CD14-positive monocyte (primary cell): Measurements from ENCODE around the gene CBLN4. TPM values are rescaled to one million over a fixed set of nuclear protein-coding genes. Genes with fewer than 3 reads are reported as not detected.

Source experiments
- DNase-seq, 3 donors: peaks; one replicate each; pipeline ENCODE4 v3.0.0-alpha.2; 2011 to 2022
- H2AFZ ChIP-seq: 2 replicates; pipeline ENCODE4 v1.6.0; 2012; ENCODE audit warnings: mild to moderate bottlenecking, low read depth, low read length, inconsistent platforms; ENCODE audit not compliant: insufficient read depth, poor library complexity, severe bottlenecking
- H3K27ac ChIP-seq, 2 donors: 1 replicate in 1 of 2; 2 replicates in 1 of 2; pipeline ENCODE4 v1.5.1; 2012 to 2013; ENCODE audit warnings: low read length in 2 of 2, control low read depth in 1 of 2, inconsistent platforms in 1 of 2, low read depth in 1 of 2, mild to moderate bottlenecking in 1 of 2
- H3K27me3 ChIP-seq, 2 donors: one replicate each; pipeline versions ENCODE4 v1.6.0 to v1.6.1; 2011 to 2013; ENCODE audit warnings: low read length in 2 of 2; ENCODE audit not compliant: control insufficient read depth in 2 of 2, insufficient read depth in 2 of 2
- H3K36me3 ChIP-seq, 2 donors: replicated peaks in 1 of 2; 1 replicate in 1 of 2; 2 replicates in 1 of 2; pipeline versions ENCODE4 v1.5.1 to v1.6.1; 2012 to 2013; ENCODE audit warnings: low read length in 2 of 2, control low read depth in 1 of 2, inconsistent platforms in 1 of 2, mild to moderate bottlenecking in 1 of 2; ENCODE audit not compliant: insufficient read depth in 2 of 2, control insufficient read depth in 1 of 2
- H3K4me1 ChIP-seq, 2 donors: 1 replicate in 1 of 2; 2 replicates in 1 of 2; pipeline versions ENCODE4 v1.5.1 to v1.6.1; 2012 to 2013; ENCODE audit warnings: low read length in 2 of 2, control low read depth in 1 of 2, inconsistent platforms in 1 of 2, mild to moderate bottlenecking in 1 of 2, moderate library complexity in 1 of 2; ENCODE audit not compliant: insufficient read depth in 2 of 2, control insufficient read depth in 1 of 2
- H3K4me2 ChIP-seq: replicated peaks from 2 replicates; pipeline ENCODE3; 2012; ENCODE audit warnings: low read length, moderate library complexity, mild to moderate bottlenecking; ENCODE audit not compliant: poor library complexity, severe bottlenecking; ENCODE audit errors: extremely low read depth
- H3K4me3 ChIP-seq, 3 experiments: fragments of 200-600 bp in 1 of 3; sonication (generic) in 1 of 3; replicated peaks in 1 of 3; 1 replicate in 2 of 3; 2 replicates in 1 of 3; pipeline ENCODE4 v1.5.1; 2011 to 2013; ENCODE audit warnings: low read length in 3 of 3, mild to moderate bottlenecking in 3 of 3, control low read depth in 2 of 3, low read depth in 2 of 3, inconsistent platforms in 1 of 3, moderate library complexity in 1 of 3
- H3K79me2 ChIP-seq: 2 replicates; pipeline ENCODE4 v1.6.0; 2012; ENCODE audit warnings: mild to moderate bottlenecking, control low read depth, inconsistent platforms, low read length, moderate library complexity; ENCODE audit not compliant: insufficient read depth
- H3K9ac ChIP-seq: 2 replicates; pipeline ENCODE4 v1.6.0; 2017; ENCODE audit warnings: low read length, mild to moderate bottlenecking; ENCODE audit not compliant: insufficient read depth, poor library complexity, severe bottlenecking
- H3K9me3 ChIP-seq, 2 donors: replicated peaks in 1 of 2; 1 replicate in 1 of 2; 2 replicates in 1 of 2; pipeline versions ENCODE4 v1.5.1 to v1.6.1; 2012 to 2013; ENCODE audit warnings: low read length in 2 of 2, control low read depth in 1 of 2; ENCODE audit not compliant: control insufficient read depth in 1 of 2, insufficient read depth in 1 of 2
- H4K20me1 ChIP-seq: 2 replicates; pipeline ENCODE4 v1.6.0; 2012; ENCODE audit warnings: mild to moderate bottlenecking, low read length, control low read depth, moderate library complexity; ENCODE audit not compliant: insufficient read depth
- H3K27ac Mint-ChIP-seq, 7 donors: one replicate each; pipeline ENCODE4 v1.8.0; 2020; ENCODE audit warnings: mild to moderate bottlenecking in 7 of 7, mixed read lengths in 7 of 7, moderate library complexity in 6 of 7, inconsistent platforms in 2 of 7
- H3K27me3 Mint-ChIP-seq, 3 donors: one replicate each; pipeline ENCODE4 v1.8.0; 2021 to 2022; ENCODE audit warnings: low read depth in 3 of 3, mild to moderate bottlenecking in 3 of 3, mixed read lengths in 3 of 3, moderate library complexity in 3 of 3, inconsistent platforms in 1 of 3
- H3K36me3 Mint-ChIP-seq, 2 donors: one replicate each; pipeline ENCODE4 v1.8.0; 2020; ENCODE audit warnings: mixed read lengths in 2 of 2, inconsistent platforms in 1 of 2, mild to moderate bottlenecking in 1 of 2
- H3K4me1 Mint-ChIP-seq: one replicate; pipeline ENCODE4 v1.8.0; 2020; ENCODE audit warnings: mild to moderate bottlenecking, mixed read lengths
- H3K4me3 Mint-ChIP-seq, 2 donors: one replicate each; pipeline ENCODE4 v1.8.0; 2020; ENCODE audit warnings: mild to moderate bottlenecking in 2 of 2, mixed read lengths in 2 of 2, moderate library complexity in 1 of 2
- H3K9me3 Mint-ChIP-seq, 7 donors: one replicate each; pipeline ENCODE4 v1.8.0; 2020 to 2022; ENCODE audit warnings: mixed read lengths in 7 of 7, mild to moderate bottlenecking in 6 of 7, moderate library complexity in 6 of 7, inconsistent platforms in 2 of 7
- CTCF ChIP-seq: fragments of 200-600 bp; IDR thresholded peaks from one replicate; pipeline ENCODE4 v1.8.0; 2022; ENCODE audit warnings: antibody characterized with exemption, mild to moderate bottlenecking
- WGBS: methylation state at CpG from one replicate; pipeline ENCODE4 v1.1.5; 2013; ENCODE audit warnings: missing lambda C conversion rate; ENCODE audit not compliant: insufficient coverage; 5-methylcytosine and 5-hydroxymethylcytosine counted together
- intact Hi-C, 2 donors: fragments of 100-400 bp; cut with micrococcal nuclease; formaldehyde crosslinking; loops; one replicate each; pipeline versions ENCODE4 v1.15.0 to v1.15.1; 2023
- polyA plus RNA-seq, 3 donors: library from polyadenylated mRNA; depleted of rRNA in 1 of 3; unstranded in 2 of 3; stranded (reverse) in 1 of 3; fragments of 300-500 nt in 2 of 3; fragments of >200 nt in 1 of 3; fragmentation: Illumina TruSeq in 2 of 3; gene quantifications; 1 replicate in 2 of 3; 2 replicates in 1 of 3; pipeline ENCODE4 v1.2.3, GENCODE V29; 2012 to 2021

The CBLN4 gene
- polyA plus RNA-seq, 3 donors = not detected

GRCh38 chr20:55953201-55953600 is 52.1 kb downstream of the CBLN4 start:
- no peak overlapping the region for H3K4me2 ChIP-seq
- no peaks in the 10 kb centered on the region for H3K36me3 ChIP-seq
- no peaks in the 10 kb centered on the region for H3K4me1 ChIP-seq
- intact Hi-C loops = no loop called here
- Mint-ChIP-seq H3K27ac (no peak overlapping the region), H3K4me3 (no peak overlapping the region), H3K27me3 (peaks cover 0 to 2% (median 0%) of the 10 kb centered on the region in 3 donors), H3K4me1 (no peaks in the 10 kb centered on the region), H3K36me3 (no peaks in the 10 kb centered on the region), H3K9me3 (peaks cover 1 to 6% (median 4%) of the 10 kb centered on the region in 7 donors)
- H3K9ac ChIP-seq = no peak overlapping the region
- H3K79me2 ChIP-seq = no peaks in the 10 kb centered on the region
- H4K20me1 ChIP-seq = no peaks in the 10 kb centered on the region
- H3K27ac ChIP-seq = no peak overlapping the region
- WGBS = 71% methylated on average over 1 of the region's 2 CpGs
- no peak overlapping the region for H2AFZ ChIP-seq
- peaks cover 9 to 16% of the 10 kb centered on the region in 2 donors for H3K9me3 ChIP-seq
- no peak for TF ChIP-seq CTCF
- H3K27me3 ChIP-seq = no peaks in the 10 kb centered on the region
- no peak overlapping the region for H3K4me3 ChIP-seq
- no peak for DNase-seq

GRCh38 chr20:55947701-55948100 is 57.6 kb downstream of the CBLN4 start:
- no peaks in the 10 kb centered on the region for H3K79me2 ChIP-seq
- no peak for TF ChIP-seq CTCF
- H3K9ac ChIP-seq = no peak overlapping the region
- no peaks in the 10 kb centered on the region for H3K4me1 ChIP-seq
- H3K27ac ChIP-seq = no peak overlapping the region
- intact Hi-C loops = loop anchor here in 1 of 2 donors (10.0 kb wide), 1 partner anchor 57 kb away; the partner anchor contains the start of gene CBLN4
- no peak overlapping the region for H3K4me3 ChIP-seq
- H3K36me3 ChIP-seq = no peaks in the 10 kb centered on the region
- no peak for DNase-seq
- H2AFZ ChIP-seq = no peak overlapping the region
- peaks cover 5 to 17% (median 12%) of the 10 kb centered on the region in 7 donors for H3K9me3 Mint-ChIP-seq
- H3K4me3 Mint-ChIP-seq = no peak overlapping the region
- no peak overlapping the region for H3K4me2 ChIP-seq
- peaks cover 0 to 4% (median 0%) of the 10 kb centered on the region in 3 donors for H3K27me3 Mint-ChIP-seq
- H3K9me3 ChIP-seq = peaks cover 11 to 29% of the 10 kb centered on the region in 2 donors
- no peaks in the 10 kb centered on the region for H3K4me1 Mint-ChIP-seq
- no peak overlapping the region for H3K27ac Mint-ChIP-seq
- 83% methylated on average over 3 of the region's 5 CpGs for WGBS
- no peaks in the 10 kb centered on the region for H3K36me3 Mint-ChIP-seq
- no peaks in the 10 kb centered on the region for H3K27me3 ChIP-seq
- H4K20me1 ChIP-seq = no peaks in the 10 kb centered on the region

Other genes starting within 250 kb of the CBLN4 start
- not detected for gene MC3R, start 243.2 kb upstream of the CBLN4 start, polyA plus RNA-seq